HepG2 (cell line): ENCODE data around the gene NECAB2. TPM values are rescaled to one million over a fixed set of nuclear protein-coding genes. Genes with fewer than 3 reads are reported as not detected.

Source experiments
- KAT8 ChIP-seq: IDR thresholded peaks from 2 replicates; pipeline ENCODE4 v1.6.1; 2016; ENCODE audit warnings: missing genetic modification reagents, missing compliant biosample characterization
- LCORL ChIP-seq, 2 experiments: fragments of 450-650 bp in 1 of 2; sonication (generic) in 1 of 2; formaldehyde crosslinking in 1 of 2; IDR thresholded peaks; 2 replicates each; pipeline versions ENCODE4 v1.5.0 to v1.6.1; 2017 to 2020; ENCODE audit warnings: antibody characterized with exemption in 1 of 2, missing genetic modification reagents in 1 of 2
- MIER2 ChIP-seq: IDR thresholded peaks from 2 replicates; pipeline ENCODE4 v1.6.1; 2016; ENCODE audit warnings: missing biosample characterization, missing genetic modification reagents
- MLX ChIP-seq: IDR thresholded peaks from 2 replicates; pipeline ENCODE4 v1.6.1; 2016
- NAIF1 ChIP-seq: sonication (generic); formaldehyde crosslinking; IDR thresholded peaks from 2 replicates; pipeline ENCODE4 v1.5.0; 2020; ENCODE audit warnings: mild to moderate bottlenecking, missing genetic modification reagents, borderline replicate concordance
- NFIC ChIP-seq: IDR thresholded peaks from 2 replicates; pipeline ENCODE4 v1.6.1; 2012; ENCODE audit warnings: mild to moderate bottlenecking, low read length, inconsistent platforms
- PAX8 ChIP-seq: sonication (generic); formaldehyde crosslinking; IDR thresholded peaks from 2 replicates; pipeline ENCODE4 v1.8.0; 2022; ENCODE audit warnings: mild to moderate bottlenecking, missing genetic modification reagents, borderline replicate concordance
- RERE ChIP-seq: IDR thresholded peaks from 2 replicates; pipeline ENCODE4 v1.6.1; 2016; ENCODE audit warnings: low read depth, missing genetic modification reagents, missing compliant biosample characterization
- RNF2 ChIP-seq: fragments of 450-650 bp; conservative IDR thresholded peaks from 2 replicates; pipeline ENCODE4 v1.6.1; 2016; ENCODE audit warnings: low read depth
- SAP130 ChIP-seq: IDR thresholded peaks from 2 replicates; pipeline ENCODE4 v1.6.1; 2016; ENCODE audit warnings: low read depth
- SP2 ChIP-seq: sonication (generic); formaldehyde crosslinking; IDR thresholded peaks from 2 replicates; pipeline ENCODE4 v1.5.1; 2020; ENCODE audit warnings: mild to moderate bottlenecking, missing genetic modification reagents
- TFDP2 ChIP-seq: sonication (generic); formaldehyde crosslinking; IDR thresholded peaks from 2 replicates; pipeline ENCODE4 v1.4.0; 2020; ENCODE audit warnings: missing genetic modification reagents
- TRIM24 ChIP-seq: sonication (generic); formaldehyde crosslinking; IDR thresholded peaks from 2 replicates; pipeline ENCODE4 v1.8.0; 2022; ENCODE audit warnings: mild to moderate bottlenecking, missing genetic modification reagents
- UBTF ChIP-seq: sonication (generic); formaldehyde crosslinking; IDR thresholded peaks from 2 replicates; pipeline ENCODE4 v1.4.0; 2020; ENCODE audit warnings: mild to moderate bottlenecking, missing genetic modification reagents
- ZBTB25 ChIP-seq: IDR thresholded peaks from 2 replicates; pipeline ENCODE4 v1.6.1; 2018; ENCODE audit warnings: missing genetic modification reagents
- ZNF276 ChIP-seq: sonication (generic); formaldehyde crosslinking; IDR thresholded peaks from 2 replicates; pipeline ENCODE4 v1.4.0; 2020; ENCODE audit warnings: mild to moderate bottlenecking, low read depth, missing genetic modification reagents
- ZNF468 ChIP-seq: sonication (generic); formaldehyde crosslinking; IDR thresholded peaks from 2 replicates; pipeline ENCODE4 v1.8.0; 2022; ENCODE audit warnings: mild to moderate bottlenecking, moderate library complexity, missing genetic modification reagents
- ZNF558 ChIP-seq: sonication (generic); formaldehyde crosslinking; IDR thresholded peaks from 2 replicates; pipeline ENCODE4 v1.9.0; 2022; ENCODE audit warnings: mild to moderate bottlenecking, missing genetic modification reagents, borderline replicate concordance
- polyA plus RNA-seq, 8 experiments: library from polyadenylated mRNA; depleted of rRNA in 3 of 8; stranded (reverse) in 7 of 8; unstranded in 1 of 8; fragments of >200 nt; fragmentation: Illumina TruSeq in 4 of 8; extraction: Trizol in 4 of 8; gene quantifications; 2 replicates each; pipeline versions ENCODE4 v1.2.1 to v1.2.3, GENCODE V29; 2011 to 2016; ENCODE audit warnings: low read depth in 4 of 8, missing spikeins in 1 of 8, mixed read lengths in 1 of 8; ENCODE audit not compliant: insufficient read depth in 1 of 8
- total RNA-seq, 5 experiments: library from RNA; depleted of rRNA; stranded (reverse); fragments of >200 nt; fragmentation: Illumina TruSeq; extraction: Trizol; gene quantifications; 2 replicates each; pipeline ENCODE4 v1.2.3, GENCODE V29; 2016; ENCODE audit warnings: low read depth in 1 of 5

NECAB2 gene
- total and polyA plus RNA-seq, 2 of the 13 experiments (the other 11 are each of a cell fraction or from before 2014, with no cell fraction given): 0.21 to 0.49 TPM

GRCh38 chr16:83954577-83955016 is 13.4 kb upstream of the NECAB2 start (continued):
- TF ChIP-seq TRIM24 (CRISPR knock-in tag): no peak
- TF ChIP-seq ZBTB25 (CRISPR knock-in tag): no peak
- TF ChIP-seq SAP130 (CRISPR knock-in tag): peak; percentile 88
- no peak for TF ChIP-seq LCORL (IDR thresholded peaks at IDR 0.05)
- TF ChIP-seq LCORL (CRISPR knock-in tag; IDR thresholded peaks at IDR 0.05): peak; percentile 83
- no peak for TF ChIP-seq ZNF558
- no peak for TF ChIP-seq ZNF276 (CRISPR knock-in tag)
- no peak for TF ChIP-seq UBTF
- TF ChIP-seq NAIF1 (CRISPR knock-in tag): no peak
- TF ChIP-seq TFDP2 (CRISPR knock-in tag): 0 out of 2 replicates have a peak, but pooled peaks have one; percentile 29
- TF ChIP-seq RERE (CRISPR knock-in tag): no peak
- TF ChIP-seq MLX (CRISPR knock-in tag): no peak
- TF ChIP-seq NFIC: no peak
- TF ChIP-seq MIER2 (CRISPR knock-in tag): no peak
- no peak for TF ChIP-seq SP2 (CRISPR knock-in tag)
- TF ChIP-seq RNF2: no peak
- TF ChIP-seq KAT8 (CRISPR knock-in tag): peak; percentile 26; the same call in 1 of the 2 replicates
- no peak for TF ChIP-seq ZNF468 (CRISPR knock-in tag)
- no peak for TF ChIP-seq PAX8 (CRISPR knock-in tag)
